Activated CD8-positive, alpha-beta memory T cell treated with anti-CD3 and anti-CD28 coated beads for 4 hours (primary cell): ENCODE measurements around the gene TMCC2.
A peak's percentile ranks its signal among the peaks of the same experiment; 100 is the strongest.

Experiments
- DNase-seq, 2 donors: peaks; one replicate each; pipeline ENCODE4 v3.0.0-alpha.2; 2020; ENCODE audit warnings: low read depth in 2 of 2

TMCC2 gene

GRCh38 chr1:205303247-205303888 is 75.6 kb downstream of the TMCC2 start:
- no peak for DNase-seq

GRCh38 chr1:205304046-205304694 is 76.4 kb downstream of the TMCC2 start:
- DNase-seq, result no peak

- DNase-seq, result no peak
Observed at GRCh38 chr1:205304695-205305070, 76.9 kb downstream of the TMCC2 start.

- no peak for DNase-seq
Observed at GRCh38 chr1:205306929-205307566, 79.3 kb downstream of the TMCC2 start.

GRCh38 chr1:205309741-205310140 is 82.0 kb downstream of the TMCC2 start:
- DNase-seq, result no peak

GRCh38 chr1:205310976-205311704 is 83.4 kb downstream of the TMCC2 start:
- DNase-seq, result no peak

GRCh38 chr1:205312866-205313562 is 85.3 kb downstream of the TMCC2 start:
- DNase-seq, result no peak

GRCh38 chr1:205313563-205314308 is 86.0 kb downstream of the TMCC2 start:
- no peak for DNase-seq

GRCh38 chr1:205315008-205315618 is 87.4 kb downstream of the TMCC2 start:
- no peak for DNase-seq

- no peak for DNase-seq
Observed at GRCh38 chr1:205316161-205316566, 88.4 kb downstream of the TMCC2 start.

- DNase-seq, result no peak
Observed at GRCh38 chr1:205317311-205317917, 89.7 kb downstream of the TMCC2 start.

GRCh38 chr1:205318231-205318991 is 90.7 kb downstream of the TMCC2 start:
- no peak for DNase-seq

- DNase-seq, result no peak
Observed at GRCh38 chr1:205319081-205320018, 91.6 kb downstream of the TMCC2 start.

- peak; percentile 69 to 71 for DNase-seq
Observed at GRCh38 chr1:205321162-205321958, 93.6 kb downstream of the TMCC2 start, which contains the start of gene NUAK2. Gene NUAK2 (minus strand): TSS chr1:205321745. CDS start chr1:205321628, 117 bp downstream.

- DNase-seq, result no peak
Observed at GRCh38 chr1:205321959-205322283, 94.2 kb downstream of the TMCC2 start.
